ENCODE results near the gene IL10RB.
"Not testable (repeated sequence)": the region's sequence is repeated elsewhere in the genome, so short reads cannot be mapped to it uniquely, and the experiment has no call there.

Gene IL10RB

GRCh38 chr21:33302055-33302454 lies 35.9 kb downstream of the IL10RB start:
- no peak for DNase-seq (ENCODE audit: low spot score)

DNA sequence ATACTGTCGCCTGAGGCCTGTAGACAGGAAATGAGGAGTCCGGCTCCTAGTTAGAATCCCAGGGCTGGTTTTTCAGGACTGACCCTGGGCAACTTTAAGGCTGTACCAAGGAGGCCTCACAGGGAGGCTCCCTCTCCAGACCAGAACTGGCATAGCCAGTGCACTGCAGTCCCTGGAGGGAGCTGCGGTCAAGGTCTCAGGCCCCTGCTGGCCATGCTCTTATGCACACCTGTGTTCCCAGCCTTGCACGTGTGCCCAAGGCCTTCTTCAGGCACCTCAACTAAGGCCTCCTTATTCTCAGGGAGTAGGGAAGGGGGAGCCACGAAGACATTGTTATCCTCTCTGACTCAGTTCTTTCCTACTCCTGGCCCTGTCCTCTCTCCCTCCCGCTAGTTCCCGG lies 36.6 kb downstream of the IL10RB start:
- no peak for DNase-seq (ENCODE audit: low spot score)

- no peak for DNase-seq (ENCODE audit: low spot score)
Measured at GRCh38 chr21:33305344-33305671, 39.1 kb downstream of the IL10RB start.

- no peak for DNase-seq (ENCODE audit: low spot score)
Measured at GRCh38 chr21:33305938-33306337, 39.8 kb downstream of the IL10RB start.

- DNase-seq (ENCODE audit: low spot score), result no peak
Measured at GRCh38 chr21:33308586-33309490, 42.7 kb downstream of the IL10RB start.

DNA sequence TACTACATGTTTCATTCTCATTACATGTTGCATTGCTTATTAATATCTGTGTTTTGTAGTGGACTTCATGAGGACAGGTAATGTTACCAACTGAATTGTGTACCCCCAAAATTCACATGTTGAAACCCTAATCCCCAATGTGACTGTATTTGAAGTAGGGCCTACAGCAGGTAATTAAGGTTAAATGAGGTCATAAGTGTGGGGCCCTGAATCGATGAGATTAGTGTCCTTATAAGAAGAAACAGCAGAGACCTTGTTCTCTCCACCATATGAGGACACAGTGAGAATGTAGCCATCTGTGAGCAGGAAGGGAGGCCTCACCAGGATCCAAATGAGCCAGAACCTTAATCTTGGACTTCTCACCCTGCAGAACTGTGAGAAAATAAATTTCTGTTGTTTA lies 43.6 kb downstream of the IL10RB start:
- no peak for DNase-seq (ENCODE audit: low spot score)

DNA sequence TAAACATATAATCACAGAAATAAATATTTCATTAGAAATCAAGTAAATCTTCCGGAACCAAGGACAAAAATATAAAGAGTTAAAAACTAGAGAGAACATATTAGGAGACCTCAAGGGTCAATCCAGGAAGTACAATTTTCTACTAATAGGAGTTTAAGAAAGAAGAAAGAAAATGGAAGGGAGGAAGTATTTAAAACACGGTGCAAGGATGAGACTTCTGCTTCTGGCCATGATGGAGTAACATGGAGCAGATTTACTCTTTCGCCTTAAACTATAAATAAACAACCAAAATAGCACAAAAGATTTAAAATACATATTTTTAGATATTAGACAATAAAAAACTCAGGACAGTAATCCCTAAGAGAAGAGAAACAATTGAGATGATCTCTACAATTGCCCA lies 46.0 kb downstream of the IL10RB start:
- DNase-seq (ENCODE audit: low spot score), result no peak

DNA sequence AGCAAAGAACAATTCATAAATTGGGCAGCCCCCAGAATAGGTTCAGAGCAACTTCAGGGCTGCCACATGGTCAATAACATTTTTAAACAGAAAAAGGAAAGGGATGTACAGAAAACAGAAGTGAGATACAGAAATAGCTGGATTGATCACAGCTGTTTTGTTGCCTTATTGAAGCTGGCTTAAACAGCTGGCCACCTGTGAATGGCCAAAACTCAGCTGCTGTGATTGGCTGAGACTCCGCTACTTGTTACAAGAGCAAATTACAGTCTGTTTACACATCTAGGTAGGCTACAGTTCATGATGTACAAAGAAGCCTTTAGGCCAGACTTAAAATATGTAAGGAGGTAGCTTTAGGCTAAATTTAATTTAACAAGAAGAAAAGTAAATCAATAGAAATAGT lies 47.0 kb downstream of the IL10RB start:
- no peak for DNase-seq (ENCODE audit: low spot score)

GRCh38 chr21:33313611-33314010 lies 47.4 kb downstream of the IL10RB start:
- no peak for DNase-seq (ENCODE audit: low spot score)

- peak; percentile 30 for DNase-seq (ENCODE audit: low spot score)
Measured at GRCh38 chr21:33314111-33314510, 47.9 kb downstream of the IL10RB start.

DNA sequence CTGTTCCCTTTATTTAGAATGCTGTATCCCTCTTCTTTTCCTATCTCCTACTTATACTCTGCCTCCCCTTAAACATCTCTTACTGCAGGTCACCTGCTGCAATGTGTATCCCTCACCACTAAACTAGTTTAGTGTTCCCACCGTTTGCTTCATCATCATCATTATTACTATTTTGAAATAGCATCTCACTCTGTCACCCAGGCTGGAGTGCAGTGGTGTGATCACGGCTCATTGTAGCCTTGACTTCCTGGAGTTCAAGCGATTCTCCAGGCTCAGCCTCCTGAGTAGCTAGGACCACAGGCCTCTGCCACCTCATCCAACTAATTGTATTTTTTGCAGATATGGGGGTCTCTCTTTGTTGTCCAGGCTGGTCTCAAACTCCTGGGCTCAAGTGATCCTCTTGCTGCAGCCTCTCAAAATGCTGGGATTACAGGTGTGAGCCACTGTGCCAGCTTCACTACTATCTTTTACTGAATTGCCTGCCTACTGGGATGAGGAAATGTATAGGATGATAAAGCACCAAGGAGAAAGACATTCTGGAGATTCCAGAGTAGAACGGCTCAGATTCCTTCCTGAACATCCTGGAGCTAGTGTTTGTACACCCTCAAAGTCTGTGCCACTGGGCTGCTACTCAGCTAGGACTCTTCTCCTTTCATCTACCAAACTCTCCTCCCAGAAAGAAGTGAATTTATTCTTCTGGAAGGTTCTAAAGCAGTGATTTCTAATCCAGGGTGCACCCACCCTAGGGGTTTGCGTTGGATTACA lies 50.0 kb downstream of the IL10RB start:
- no peak for DNase-seq (ENCODE audit: low spot score)

DNA sequence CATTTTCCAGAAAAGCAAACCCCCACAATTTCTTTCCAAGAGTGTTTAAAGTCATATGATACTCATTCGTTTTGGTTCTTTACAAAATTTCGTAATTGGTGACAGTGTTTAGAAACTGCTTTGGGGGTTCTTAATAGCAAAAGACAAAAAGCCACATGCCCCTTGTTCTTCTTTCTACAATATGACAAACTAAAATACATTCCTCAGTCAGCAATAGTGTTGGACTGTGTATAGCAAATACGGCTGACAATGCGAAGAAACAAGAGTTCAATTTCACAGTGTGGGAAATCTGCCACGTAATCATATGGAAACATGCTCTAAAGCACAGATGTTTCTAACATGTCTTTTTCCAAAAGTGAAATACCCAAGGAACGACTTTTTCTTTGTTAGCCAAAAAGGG lies 51.0 kb downstream of the IL10RB start:
- no peak for DNase-seq (ENCODE audit: low spot score)

GRCh38 chr21:33317786-33318486 lies 51.8 kb downstream of the IL10RB start:
- no peak for DNase-seq (ENCODE audit: low spot score)

GRCh38 chr21:33321005-33321404 lies 54.8 kb downstream of the IL10RB start:
- DNase-seq (ENCODE audit: low spot score), result not testable (repeated sequence)

GRCh38 chr21:33323610-33324009 lies 57.4 kb downstream of the IL10RB start:
- DNase-seq (ENCODE audit: low spot score), result not testable (repeated sequence)

- peak; percentile 97 for DNase-seq (ENCODE audit: low spot score)
Measured at GRCh38 chr21:33324291-33325221, 58.4 kb downstream of the IL10RB start, which contains the start of gene IFNAR1. TSS of gene IFNAR1 (plus strand) at chr21:33324970. CDS start at chr21:33325056, 86 bp downstream.

GRCh38 chr21:33325222-33326067 lies 59.3 kb downstream of the IL10RB start:
- DNase-seq (ENCODE audit: low spot score), result peak; percentile 62

GRCh38 chr21:33327326-33327725 lies 61.2 kb downstream of the IL10RB start:
- DNase-seq (ENCODE audit: low spot score), result no peak

DNA sequence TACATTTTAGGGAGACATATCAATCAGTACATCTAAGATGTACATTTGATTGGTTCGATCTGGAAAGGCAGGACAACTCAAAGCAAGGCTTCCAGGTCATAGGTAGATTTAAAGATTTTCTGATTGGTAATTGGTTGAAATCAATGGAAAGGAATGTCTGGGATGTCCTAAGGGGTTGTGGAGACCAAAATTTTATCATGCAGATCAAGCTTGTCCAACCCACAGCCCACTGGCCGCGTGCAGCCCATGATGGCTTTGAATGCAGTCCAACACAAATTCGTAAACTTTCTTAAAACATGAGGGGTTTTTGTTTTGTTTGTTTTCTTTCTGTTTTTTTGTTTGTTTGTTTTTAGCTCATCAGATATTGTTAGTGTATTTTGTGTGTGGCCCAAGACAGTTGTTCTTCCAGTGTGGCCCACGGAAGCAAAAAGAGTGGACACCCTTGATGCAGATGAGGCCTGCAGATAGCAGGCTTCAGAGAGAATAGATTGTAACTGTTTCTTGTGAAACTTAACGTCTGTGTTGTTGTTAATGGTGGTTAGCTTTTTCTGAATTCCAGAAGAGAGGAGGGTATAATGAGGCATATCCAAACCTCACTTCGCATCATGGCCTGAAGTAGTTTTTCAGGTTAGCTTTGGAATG lies 61.7 kb downstream of the IL10RB start:
- DNase-seq (ENCODE audit: low spot score), result no peak

DNA sequence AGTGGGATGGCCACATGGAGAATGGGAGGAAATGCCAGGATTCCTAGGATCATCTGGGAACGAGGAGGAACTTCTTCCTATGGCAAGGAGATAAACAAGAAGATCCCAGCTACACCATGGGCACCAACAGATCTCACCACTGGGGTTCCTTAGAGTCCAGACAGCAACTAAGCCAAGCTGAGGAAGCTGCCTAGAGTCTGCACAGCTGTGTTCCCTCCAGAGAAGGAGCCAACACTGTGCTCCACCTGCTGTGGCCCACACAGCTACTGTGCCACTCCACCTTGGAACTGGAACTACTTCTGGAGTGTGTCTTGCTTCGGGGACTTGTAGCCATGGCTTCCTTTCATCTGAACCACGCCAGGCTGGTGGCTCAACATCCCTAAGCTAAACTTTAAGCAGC lies 64.6 kb downstream of the IL10RB start:
- DNase-seq (ENCODE audit: low spot score), result no peak
